H1 (cell line): ENCODE data around the gene CTDSP1. TPM values are rescaled to one million over a fixed set of nuclear protein-coding genes. Genes with fewer than 3 reads are reported as not detected.

Experiments used
- CTCF ChIA-PET: fragments of 300-600 bp; sonication (Branson Sonifier 250); formaldehyde crosslinking; loops from one replicate; lab custom pipeline; 2021; ENCODE audit not compliant: partially characterized antibody; lab: Charles Lee
- POLR2A ChIA-PET: fragments of 300-600 bp; sonication (Branson Sonifier 250); formaldehyde crosslinking; loops from one replicate; lab custom pipeline; 2021; ENCODE audit warnings: inconsistent platforms; ENCODE audit not compliant: partially characterized antibody; lab: Charles Lee
- DNase-seq, 2 experiments: peaks; one replicate each; pipeline versions ENCODE4 v3.0.0 to v3.0.0-alpha.2; 2010 to 2022; ENCODE audit warnings: low spot score in 2 of 2, low read depth in 1 of 2, mixed read lengths in 1 of 2
- FAIRE-seq: peaks from 2 replicates; lab custom pipeline; 2011; peaks lifted over from hg19 to GRCh38; lab: Jason Lieb, UNC
- H2AFZ ChIP-seq: 2 replicates; pipeline ENCODE4 v1.8.1; 2012; ENCODE audit warnings: low read length, inconsistent platforms
- H2AK5ac ChIP-seq: 2 replicates; pipeline ENCODE4 v1.6.1; 2013; ENCODE audit warnings: low read depth, low read length
- H2BK120ac ChIP-seq: replicated peaks from 2 replicates; pipeline ENCODE3; 2013; ENCODE audit warnings: low read depth, low read length, inconsistent platforms
- H2BK12ac ChIP-seq: 2 replicates; pipeline ENCODE4 v1.6.1; 2013; ENCODE audit warnings: low read depth, low read length
- H2BK15ac ChIP-seq: 2 replicates; pipeline ENCODE4 v1.6.1; 2013; ENCODE audit warnings: low read length
- H2BK20ac ChIP-seq: 2 replicates; pipeline ENCODE4 v1.6.1; 2013; ENCODE audit warnings: low read length
- H2BK5ac ChIP-seq: 2 replicates; pipeline ENCODE4 v1.6.1; 2013; ENCODE audit warnings: low read depth, low read length
- H3K14ac ChIP-seq: 2 replicates; pipeline ENCODE4 v1.6.1; 2013; ENCODE audit warnings: inconsistent platforms; ENCODE audit not compliant: insufficient read length
- H3K18ac ChIP-seq: 2 replicates; pipeline ENCODE4 v1.6.1; 2013; ENCODE audit warnings: low read length; ENCODE audit errors: extremely low read depth
- H3K23ac ChIP-seq: 2 replicates; pipeline ENCODE4 v1.6.1; 2013; ENCODE audit warnings: inconsistent platforms; ENCODE audit not compliant: insufficient read length
- H3K23me2 ChIP-seq: 2 replicates; pipeline ENCODE4 v1.6.1; 2013; ENCODE audit warnings: low read depth, low read length
- H3K27ac ChIP-seq: 2 replicates; pipeline ENCODE4 v1.6.1; 2011; ENCODE audit warnings: low read depth, low read length, inconsistent platforms
- H3K27me3 ChIP-seq, 4 experiments: replicated peaks in 1 of 4; 1 replicate in 1 of 4; 2 replicates in 3 of 4; pipeline versions ENCODE4 v1.6.1 to v1.8.1; 2011 to 2013; ENCODE audit warnings: low read length in 3 of 4, mild to moderate bottlenecking in 3 of 4, inconsistent platforms in 2 of 4, mixed read lengths in 2 of 4, moderate library complexity in 1 of 4; ENCODE audit not compliant: control insufficient read depth in 3 of 4, insufficient read depth in 3 of 4; ENCODE audit errors: extremely low read depth in 1 of 4
- H3K36me3 ChIP-seq, 4 experiments: 2 replicates each; pipeline versions ENCODE4 v1.6.1 to v1.8.1; 2011 to 2013; ENCODE audit warnings: mild to moderate bottlenecking in 4 of 4, low read length in 3 of 4, moderate library complexity in 2 of 4, control low read depth in 1 of 4, inconsistent platforms in 1 of 4; ENCODE audit not compliant: insufficient read depth in 4 of 4, control insufficient read depth in 2 of 4
- H3K4ac ChIP-seq: replicated peaks from 2 replicates; pipeline ENCODE3; 2013; ENCODE audit warnings: low read length, low read depth, mixed read lengths, inconsistent platforms; ENCODE audit not compliant: insufficient read length
- H3K4me1 ChIP-seq, 4 experiments: replicated peaks in 1 of 4; 1 replicate in 1 of 4; 2 replicates in 3 of 4; pipeline versions ENCODE4 v1.6.1 to v1.8.1; 2011 to 2013; ENCODE audit warnings: low read length in 3 of 4, inconsistent platforms in 2 of 4, mixed read lengths in 1 of 4; ENCODE audit not compliant: insufficient read depth in 4 of 4, control insufficient read depth in 3 of 4
- H3K4me2 ChIP-seq, 2 experiments: 2 replicates each; pipeline versions ENCODE4 v1.6.1 to v1.8.1; 2011 to 2013; ENCODE audit warnings: low read depth in 2 of 2, low read length in 2 of 2, control low read depth in 1 of 2, inconsistent platforms in 1 of 2, mild to moderate bottlenecking in 1 of 2; ENCODE audit not compliant: insufficient read depth in 1 of 2
- H3K4me3 ChIP-seq, 4 experiments: fragments of 200-600, 300-600 bp in 1 of 4; sonication (generic), shearing (Covaris generic), sonication (Bioruptor Twin) in 1 of 4; 2 replicates each; pipeline versions ENCODE4 v1.5.1 to v1.8.1; 2011 to 2016; ENCODE audit warnings: low read length in 4 of 4, low read depth in 3 of 4, control low read depth in 2 of 4, inconsistent platforms in 2 of 4, mild to moderate bottlenecking in 2 of 4, mixed read lengths in 1 of 4, moderate library complexity in 1 of 4; ENCODE audit not compliant: insufficient read depth in 2 of 4; ENCODE audit errors: extremely low read depth in 1 of 4
- H3K56ac ChIP-seq: replicated peaks from 2 replicates; pipeline ENCODE3; 2013; ENCODE audit warnings: low read depth, mild to moderate bottlenecking, mixed read lengths, low read length, inconsistent platforms; ENCODE audit not compliant: insufficient read length
- H3K79me1 ChIP-seq: 2 replicates; pipeline ENCODE4 v1.6.1; 2013; ENCODE audit warnings: low read depth, low read length, control low read depth
- H3K79me2 ChIP-seq, 2 experiments: 2 replicates each; pipeline versions ENCODE4 v1.6.1 to v1.8.1; 2012 to 2013; ENCODE audit warnings: low read length in 2 of 2, mild to moderate bottlenecking in 2 of 2, inconsistent platforms in 1 of 2; ENCODE audit not compliant: insufficient read depth in 2 of 2, control insufficient read depth in 1 of 2
- H3K9ac ChIP-seq, 4 experiments: replicated peaks in 1 of 4; 1 replicate in 1 of 4; 2 replicates in 3 of 4; pipeline versions ENCODE4 v1.6.1 to v1.8.1; 2011 to 2013; ENCODE audit warnings: low read depth in 3 of 4, low read length in 3 of 4, control low read depth in 2 of 4, mild to moderate bottlenecking in 2 of 4, moderate library complexity in 2 of 4, inconsistent platforms in 1 of 4; ENCODE audit errors: extremely low read depth in 1 of 4
- H3K9me3 ChIP-seq, 2 experiments: 2 replicates each; pipeline versions ENCODE4 v1.6.1 to v1.8.1; 2012 to 2013; ENCODE audit warnings: mild to moderate bottlenecking in 2 of 2, moderate library complexity in 2 of 2, control low read depth in 1 of 2, inconsistent platforms in 1 of 2, low read depth in 1 of 2, low read length in 1 of 2, mixed read lengths in 1 of 2; ENCODE audit not compliant: insufficient read depth in 2 of 2
- H4K20me1 ChIP-seq, 2 experiments: replicated peaks in 1 of 2; 2 replicates each; pipeline versions ENCODE3 to v1.8.1; 2011 to 2013; ENCODE audit warnings: inconsistent platforms in 2 of 2, low read length in 2 of 2, mild to moderate bottlenecking in 1 of 2; ENCODE audit not compliant: insufficient read depth in 2 of 2, control insufficient read depth in 1 of 2
- H4K5ac ChIP-seq: 2 replicates; pipeline ENCODE4 v1.6.1; 2013; ENCODE audit warnings: low read length, low read depth, mixed read lengths, inconsistent platforms; ENCODE audit not compliant: insufficient read length
- H4K8ac ChIP-seq: 2 replicates; pipeline ENCODE4 v1.8.0; 2013; ENCODE audit warnings: mild to moderate bottlenecking, moderate library complexity, low read length, inconsistent platforms; ENCODE audit not compliant: insufficient read depth; ENCODE audit errors: extremely low read depth
- H4K91ac ChIP-seq: replicated peaks from 2 replicates; pipeline ENCODE3; 2013; ENCODE audit warnings: low read length, mixed read lengths, inconsistent platforms; ENCODE audit not compliant: insufficient read length
- CBX5 ChIP-seq: fragments of 300-800, 300-1000 bp; sonication (generic); IDR thresholded peaks from 2 replicates; pipeline ENCODE4 v1.7.1; 2016; ENCODE audit warnings: antibody characterized with exemption, low read length, low read depth
- CHD1 ChIP-seq: IDR thresholded peaks from 2 replicates; pipeline ENCODE4 v1.6.1; 2012; ENCODE audit warnings: low read depth, low read length, improper control_type of control experiment
- CHD2 ChIP-seq: IDR thresholded peaks from 2 replicates; pipeline ENCODE4 v1.6.1; 2012; ENCODE audit warnings: low read length, improper control_type of control experiment
- GABPA ChIP-seq: IDR thresholded peaks from 2 replicates; pipeline ENCODE4 v1.6.1; 2011; ENCODE audit warnings: mild to moderate bottlenecking, low read length, moderate library complexity, borderline replicate concordance; ENCODE audit not compliant: insufficient read depth
- POU5F1 ChIP-seq: IDR thresholded peaks from 2 replicates; pipeline ENCODE4 v1.6.1; 2011; ENCODE audit warnings: low read depth, mild to moderate bottlenecking, low read length, moderate library complexity
- polyA plus RNA-seq, 7 experiments: library from polyadenylated mRNA; depleted of rRNA in 3 of 7; stranded (reverse) in 5 of 7; unstranded in 2 of 7; fragments of >200 nt in 5 of 7; fragments of 200-250 nt in 2 of 7; gene quantifications; 1 replicate in 5 of 7; 2 replicates in 1 of 7; 4 replicates in 1 of 7; pipeline versions ENCODE4 v1.2.1 to v1.2.3, GENCODE V29; 2011 to 2013; ENCODE audit warnings: missing spikeins in 2 of 7, mixed read lengths in 2 of 7
- total RNA-seq: library from RNA; stranded (reverse); fragmentation: NEBNext Ultra II Directional; extraction: Animal tissue kit (Norgen Biotek cat#: 25700); gene quantifications from 2 replicates; pipeline ENCODE4 v1.2.1, GENCODE V29; 2021

CTDSP1 gene
- total and polyA plus RNA-seq, 2 of the 8 experiments (the other 6 are each of a cell fraction or from before 2014, with no cell fraction given), result 20.3 to 35.2 TPM

DNA sequence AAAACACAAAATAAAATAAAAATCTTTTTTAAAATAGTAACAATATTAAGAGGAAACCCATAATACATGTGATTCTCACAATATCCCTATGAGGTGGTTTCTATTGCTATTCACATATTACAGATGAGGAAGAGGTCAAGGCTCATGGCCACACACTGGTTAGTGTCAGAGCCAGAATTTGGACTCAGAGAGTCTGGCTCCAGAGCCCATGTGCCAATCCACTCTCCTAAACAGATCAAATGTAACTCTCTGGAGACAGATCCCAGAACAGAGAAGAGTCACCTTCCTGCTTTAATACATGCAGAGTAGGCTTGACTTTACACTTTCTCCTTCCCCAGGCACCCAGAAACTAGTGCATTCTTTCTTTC, 27.7 kb upstream of the CTDSP1 start:
- H2BK12ac ChIP-seq, result no peak overlapping the region
- H3K4me2 ChIP-seq, result no peak overlapping the region
- H3K4me3 ChIP-seq, result no peak overlapping the region
- H3K18ac ChIP-seq, result no peak overlapping the region
- TF ChIP-seq POU5F1 (no peak), CHD1 (no peak), GABPA (no peak), CHD2 (no peak), CBX5 (no peak)
- TF ChIP-seq, all 59 proteins: peak for 0
- Histone ChIP-seq H3K4ac (no peak overlapping the region), H2AK5ac (no peak overlapping the region), H2BK120ac (no peak overlapping the region), H3K79me1 (no peaks in the 10 kb centered on the region), H3K4me1 (peaks cover 0 to 3% (median 0%) of the 10 kb centered on the region in 4 experiments; a peak in 3 of 7 replicates), H3K9ac (no peak overlapping the region), H3K14ac (no peak overlapping the region), H3K23ac (no peak overlapping the region), H3K9me3 (no peaks in the 10 kb centered on the region), H2AFZ (no peak overlapping the region), H2BK5ac (no peak overlapping the region), H3K27me3 (no peaks in the 10 kb centered on the region), H4K8ac (no peak overlapping the region), H4K5ac (no peak overlapping the region), H2BK15ac (no peak overlapping the region), H4K91ac (no peak overlapping the region), H3K36me3 (no peaks in the 10 kb centered on the region), H3K56ac (no peak overlapping the region), H3K79me2 (no peaks in the 10 kb centered on the region), H3K23me2 (peaks cover 7% of the 10 kb centered on the region; the same call in 1 of the 2 replicates), H3K27ac (no peak overlapping the region), H4K20me1 (no peaks in the 10 kb centered on the region), H2BK20ac (no peak overlapping the region)
- CTCF ChIA-PET, result interaction anchor here (0.8 to 3.9 kb wide), 5 partner anchors 12 to 114 kb away, joined by 3 to 12 read pairs (median 5); partner anchors contain the start of gene CATIP
- POLR2A ChIA-PET, result no interaction called here
- no peak for FAIRE-seq
- no peak for DNase-seq
